GM23338 (cell line): Measurements from ENCODE around the gene RXFP1.

Experiments
- CREB1 ChIP-seq: fragments of 250-450 bp; sonication (Bioruptor Pico); IDR thresholded peaks from 2 replicates; pipeline ENCODE4 v1.5.0; 2020; ENCODE audit warnings: low read depth, mild to moderate bottlenecking, moderate library complexity
- EZH2 ChIP-seq: fragments of 200-600 bp; sonication (generic); IDR thresholded peaks from one replicate; pipeline ENCODE4 v1.8.0; 2017; ENCODE audit warnings: antibody characterized with exemption, mild to moderate bottlenecking, low read depth; ENCODE audit not compliant: unreplicated experiment
- EZH2phosphoT487 ChIP-seq: fragments of 200-600 bp; sonication (generic); IDR thresholded peaks from one replicate; pipeline ENCODE4 v1.8.1; 2018; ENCODE audit warnings: antibody characterized with exemption; ENCODE audit not compliant: unreplicated experiment
- POLR2AphosphoS5 ChIP-seq: IDR thresholded peaks from 2 replicates; pipeline ENCODE4 v1.6.1; 2016; ENCODE audit warnings: antibody characterized with exemption, low read depth
- ZNF331 ChIP-seq: fragments of 250-450 bp; sonication (Bioruptor Pico); IDR thresholded peaks from 2 replicates; pipeline ENCODE4 v1.5.0; 2020; ENCODE audit warnings: low read depth, mild to moderate bottlenecking, moderate library complexity
- TF ChIP-seq, protein P1 (sequence below), 2 experiments: fragments of 200-600 bp in 1 of 2; sonication (generic) in 1 of 2; conservative IDR thresholded peaks; 2 replicates each; pipeline versions ENCODE4 v1.5.1 to v1.6.1; 2016 to 2017; ENCODE audit warnings: antibody characterized with exemption in 2 of 2, low read depth in 2 of 2, mild to moderate bottlenecking in 2 of 2, moderate library complexity in 1 of 2
- TF ChIP-seq, protein P2 (sequence below): IDR thresholded peaks from 2 replicates; pipeline ENCODE4 v1.6.1; 2016; ENCODE audit warnings: antibody characterized with exemption
- TF ChIP-seq, protein P3 (sequence below): IDR thresholded peaks from one replicate; pipeline ENCODE4 v1.6.1; 2018; ENCODE audit warnings: antibody characterized with exemption; ENCODE audit not compliant: unreplicated experiment

DNA sequence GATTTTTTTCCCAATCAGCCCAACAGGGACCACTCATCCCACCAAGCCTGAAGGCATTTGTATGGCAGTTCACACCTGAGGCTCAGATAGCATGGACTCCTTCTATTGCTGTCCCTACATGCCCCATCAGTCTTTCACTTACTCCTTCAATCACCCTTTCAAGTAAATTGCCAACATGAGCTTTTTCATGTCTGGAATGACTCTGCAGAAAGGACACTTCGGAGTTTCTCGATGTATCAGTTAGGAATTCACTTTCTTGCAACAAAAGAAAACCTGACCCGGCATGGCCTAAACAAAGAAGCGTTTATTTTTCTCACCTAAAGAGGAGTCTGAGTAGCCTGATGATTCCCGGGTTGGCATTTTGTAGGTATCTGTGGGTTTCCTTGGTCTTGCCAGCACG, 38.6 kb downstream of the RXFP1 start:
- TF ChIP-seq, protein P1, sequence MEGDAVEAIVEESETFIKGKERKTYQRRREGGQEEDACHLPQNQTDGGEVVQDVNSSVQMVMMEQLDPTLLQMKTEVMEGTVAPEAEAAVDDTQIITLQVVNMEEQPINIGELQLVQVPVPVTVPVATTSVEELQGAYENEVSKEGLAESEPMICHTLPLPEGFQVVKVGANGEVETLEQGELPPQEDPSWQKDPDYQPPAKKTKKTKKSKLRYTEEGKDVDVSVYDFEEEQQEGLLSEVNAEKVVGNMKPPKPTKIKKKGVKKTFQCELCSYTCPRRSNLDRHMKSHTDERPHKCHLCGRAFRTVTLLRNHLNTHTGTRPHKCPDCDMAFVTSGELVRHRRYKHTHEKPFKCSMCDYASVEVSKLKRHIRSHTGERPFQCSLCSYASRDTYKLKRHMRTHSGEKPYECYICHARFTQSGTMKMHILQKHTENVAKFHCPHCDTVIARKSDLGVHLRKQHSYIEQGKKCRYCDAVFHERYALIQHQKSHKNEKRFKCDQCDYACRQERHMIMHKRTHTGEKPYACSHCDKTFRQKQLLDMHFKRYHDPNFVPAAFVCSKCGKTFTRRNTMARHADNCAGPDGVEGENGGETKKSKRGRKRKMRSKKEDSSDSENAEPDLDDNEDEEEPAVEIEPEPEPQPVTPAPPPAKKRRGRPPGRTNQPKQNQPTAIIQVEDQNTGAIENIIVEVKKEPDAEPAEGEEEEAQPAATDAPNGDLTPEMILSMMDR (conservative IDR thresholded peaks at IDR 0.05; ENCODE audit: low read depth in 2 of 2), result no peak
- no peak for TF ChIP-seq EZH2
- TF ChIP-seq, protein P2, sequence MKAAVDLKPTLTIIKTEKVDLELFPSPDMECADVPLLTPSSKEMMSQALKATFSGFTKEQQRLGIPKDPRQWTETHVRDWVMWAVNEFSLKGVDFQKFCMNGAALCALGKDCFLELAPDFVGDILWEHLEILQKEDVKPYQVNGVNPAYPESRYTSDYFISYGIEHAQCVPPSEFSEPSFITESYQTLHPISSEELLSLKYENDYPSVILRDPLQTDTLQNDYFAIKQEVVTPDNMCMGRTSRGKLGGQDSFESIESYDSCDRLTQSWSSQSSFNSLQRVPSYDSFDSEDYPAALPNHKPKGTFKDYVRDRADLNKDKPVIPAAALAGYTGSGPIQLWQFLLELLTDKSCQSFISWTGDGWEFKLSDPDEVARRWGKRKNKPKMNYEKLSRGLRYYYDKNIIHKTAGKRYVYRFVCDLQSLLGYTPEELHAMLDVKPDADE, result no peak
- TF ChIP-seq EZH2phosphoT487, result no peak
- TF ChIP-seq POLR2AphosphoS5, result no peak
- no peak for TF ChIP-seq ZNF331
- TF ChIP-seq, protein P3, sequence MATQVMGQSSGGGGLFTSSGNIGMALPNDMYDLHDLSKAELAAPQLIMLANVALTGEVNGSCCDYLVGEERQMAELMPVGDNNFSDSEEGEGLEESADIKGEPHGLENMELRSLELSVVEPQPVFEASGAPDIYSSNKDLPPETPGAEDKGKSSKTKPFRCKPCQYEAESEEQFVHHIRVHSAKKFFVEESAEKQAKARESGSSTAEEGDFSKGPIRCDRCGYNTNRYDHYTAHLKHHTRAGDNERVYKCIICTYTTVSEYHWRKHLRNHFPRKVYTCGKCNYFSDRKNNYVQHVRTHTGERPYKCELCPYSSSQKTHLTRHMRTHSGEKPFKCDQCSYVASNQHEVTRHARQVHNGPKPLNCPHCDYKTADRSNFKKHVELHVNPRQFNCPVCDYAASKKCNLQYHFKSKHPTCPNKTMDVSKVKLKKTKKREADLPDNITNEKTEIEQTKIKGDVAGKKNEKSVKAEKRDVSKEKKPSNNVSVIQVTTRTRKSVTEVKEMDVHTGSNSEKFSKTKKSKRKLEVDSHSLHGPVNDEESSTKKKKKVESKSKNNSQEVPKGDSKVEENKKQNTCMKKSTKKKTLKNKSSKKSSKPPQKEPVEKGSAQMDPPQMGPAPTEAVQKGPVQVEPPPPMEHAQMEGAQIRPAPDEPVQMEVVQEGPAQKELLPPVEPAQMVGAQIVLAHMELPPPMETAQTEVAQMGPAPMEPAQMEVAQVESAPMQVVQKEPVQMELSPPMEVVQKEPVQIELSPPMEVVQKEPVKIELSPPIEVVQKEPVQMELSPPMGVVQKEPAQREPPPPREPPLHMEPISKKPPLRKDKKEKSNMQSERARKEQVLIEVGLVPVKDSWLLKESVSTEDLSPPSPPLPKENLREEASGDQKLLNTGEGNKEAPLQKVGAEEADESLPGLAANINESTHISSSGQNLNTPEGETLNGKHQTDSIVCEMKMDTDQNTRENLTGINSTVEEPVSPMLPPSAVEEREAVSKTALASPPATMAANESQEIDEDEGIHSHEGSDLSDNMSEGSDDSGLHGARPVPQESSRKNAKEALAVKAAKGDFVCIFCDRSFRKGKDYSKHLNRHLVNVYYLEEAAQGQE, result no peak
- no peak for TF ChIP-seq CREB1 (CRISPR knock-in tag)
